Posterior cingulate gyrus (tissue), 11 donors: ENCODE results near the gene SLC66A2.

Experiments used
- DNase-seq, 10 donors: peaks; one replicate each; pipeline versions ENCODE4 v3.0.0 to v3.0.0-alpha.2; 2020 to 2021; ENCODE audit warnings: mixed read lengths in 3 of 10
- intact Hi-C: fragments of 100-400 bp; cut with DNase I; formaldehyde crosslinking; loops from one replicate; pipeline ENCODE4 v1.15.1; 2023

SLC66A2 gene

DNA sequence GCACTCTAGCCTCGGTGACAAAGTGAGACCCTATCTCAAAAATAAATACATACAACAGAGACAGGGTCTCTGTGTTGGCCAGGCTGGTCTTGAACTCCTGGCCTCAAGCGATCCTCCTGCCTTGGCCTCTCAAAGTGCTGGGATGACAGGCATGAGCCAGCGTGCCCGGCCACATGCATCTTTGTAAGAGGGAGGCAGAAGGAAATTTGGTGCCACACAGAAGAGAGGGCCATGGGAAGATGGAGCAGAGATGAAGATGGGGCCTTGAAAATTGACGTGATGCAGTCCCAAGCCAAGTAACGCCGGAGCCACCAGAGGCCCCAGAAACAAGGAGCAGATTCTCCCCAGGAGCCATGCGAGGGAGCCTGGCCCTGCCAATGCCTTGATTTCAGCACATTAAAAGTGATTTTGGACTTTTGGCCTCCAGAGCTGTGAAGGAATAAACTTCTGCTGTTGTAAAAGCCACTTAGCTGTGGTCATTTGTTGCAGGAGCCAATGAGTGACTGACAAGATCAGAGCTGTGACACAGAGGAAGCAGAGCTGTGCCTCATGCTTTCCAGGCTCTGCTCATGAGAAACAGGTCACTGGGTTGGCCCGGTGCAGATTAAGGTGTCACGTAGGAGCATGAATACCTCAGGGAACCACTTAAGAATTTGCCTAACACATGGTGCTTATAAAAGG, 2.7 kb upstream of the SLC66A2 start:
- peak in 2 of 10 donors; percentile 26 to 70 for DNase-seq
- intact Hi-C loops: loop anchor here (5.0 kb wide), 1 partner anchor 33 kb away; the partner anchor contains the start of gene TXNL4A

DNA sequence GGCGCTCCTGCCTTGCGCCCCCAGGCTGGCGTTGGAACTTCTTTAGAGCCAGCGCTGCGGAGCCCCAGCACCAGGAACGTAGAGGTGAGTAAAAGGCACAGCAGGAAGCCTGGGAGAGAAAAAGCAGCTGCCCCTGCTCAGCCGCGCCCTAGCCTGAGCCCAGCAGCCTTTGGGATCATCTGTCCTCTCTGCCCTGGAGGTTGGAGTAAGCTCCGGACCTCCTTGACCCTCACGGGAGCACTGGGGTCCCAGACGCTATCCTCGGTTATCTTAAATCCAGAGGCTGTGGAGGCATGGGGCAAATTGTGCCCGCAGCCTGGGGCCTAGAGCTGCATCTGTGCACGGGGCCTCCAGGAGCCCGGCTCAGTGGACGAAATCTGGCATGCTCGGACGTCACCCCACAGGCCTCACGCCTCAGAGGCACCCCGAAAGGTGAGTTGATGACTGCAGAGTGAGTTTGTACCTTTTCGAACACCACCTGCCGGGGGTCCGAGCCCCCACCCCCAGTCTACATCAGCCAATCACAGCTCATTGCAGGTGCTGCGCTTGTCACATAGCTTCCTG, 1.6 kb upstream of the SLC66A2 start:
- intact Hi-C loops: loop anchor here (5.0 kb wide), 1 partner anchor 34 kb away; the partner anchor contains the start of gene TXNL4A
- peak in 2 of 10 donors; percentile 76 to 82 for DNase-seq

DNA sequence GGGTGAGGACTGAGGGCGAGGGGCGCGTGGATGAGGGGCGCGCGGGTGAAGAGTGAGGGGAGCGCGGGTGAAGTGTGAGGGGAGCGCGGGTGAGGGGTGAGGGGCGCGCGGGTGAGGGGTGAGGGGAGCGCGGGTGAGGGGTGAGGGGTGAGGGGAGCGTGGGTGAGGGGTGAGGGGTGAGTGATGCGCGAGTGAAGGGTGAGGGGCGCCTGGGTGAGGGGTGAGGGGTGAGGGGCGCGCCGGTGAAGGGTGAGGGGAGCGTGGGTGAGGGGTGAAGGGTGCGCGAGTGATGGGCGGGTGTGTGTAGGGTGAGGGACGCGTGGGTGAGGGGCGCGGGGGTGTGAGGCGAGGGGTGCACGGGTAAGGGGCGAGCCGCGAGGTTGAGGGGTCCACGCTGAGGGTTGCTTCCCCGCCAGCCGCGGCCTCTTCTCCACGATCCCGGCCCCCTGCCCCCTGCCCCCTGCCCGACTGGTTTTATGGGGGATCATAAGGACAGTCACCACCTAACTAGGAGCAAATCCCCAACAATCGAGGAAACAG, 1.1 kb upstream of the SLC66A2 start:
- intact Hi-C loops: loop anchor here (5.0 kb wide), 1 partner anchor 35 kb away; the partner anchor contains the start of gene TXNL4A
- DNase-seq: peak in 2 of 10 donors; percentile 73 to 77

DNA sequence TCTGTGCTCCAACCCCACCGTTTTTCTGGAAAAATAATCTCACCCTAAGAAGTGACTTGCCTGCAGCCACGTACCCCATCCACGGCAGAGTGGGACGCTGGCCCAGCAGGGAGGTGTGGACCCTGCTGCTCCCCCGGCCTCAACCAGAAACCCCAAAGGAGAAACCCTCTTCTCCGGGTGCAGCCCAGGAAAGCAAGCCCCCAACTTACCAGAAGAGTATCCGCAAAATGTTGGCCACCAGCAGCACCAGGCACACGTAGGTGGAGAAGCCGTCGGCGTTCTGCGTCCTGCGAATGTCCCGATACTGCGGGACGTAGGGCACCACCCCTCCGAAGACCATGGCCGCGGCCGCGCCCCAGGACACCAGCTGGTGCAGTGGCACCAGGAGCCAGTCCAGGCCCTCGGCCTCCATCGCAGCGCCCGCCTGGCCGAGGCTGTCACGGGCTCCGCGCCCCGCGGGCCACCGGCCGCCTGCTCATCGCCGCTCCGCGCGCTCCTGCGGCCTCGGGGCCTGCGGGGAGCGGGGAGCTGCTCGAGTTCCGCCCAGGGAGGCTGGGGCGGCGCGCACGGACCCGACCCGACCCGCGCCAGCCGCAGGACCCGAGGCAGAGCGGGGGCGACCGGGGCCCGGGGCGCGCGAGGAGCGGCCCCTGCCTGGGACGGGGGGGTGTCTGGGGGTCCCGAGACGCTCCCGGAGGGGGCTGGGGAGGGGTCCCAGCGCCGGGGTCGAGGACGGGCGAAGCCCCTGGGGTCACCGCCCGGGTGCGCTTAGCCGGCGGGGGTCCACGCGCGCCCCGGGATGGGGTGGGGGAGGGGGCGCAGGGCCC, 725 bp downstream of the SLC66A2 start:
- intact Hi-C loops: loop anchor here (5.0 kb wide), 1 partner anchor 37 kb away; the partner anchor contains the start of gene TXNL4A
- DNase-seq: peak in 2 of 10 donors; percentile 83 to 90

DNA sequence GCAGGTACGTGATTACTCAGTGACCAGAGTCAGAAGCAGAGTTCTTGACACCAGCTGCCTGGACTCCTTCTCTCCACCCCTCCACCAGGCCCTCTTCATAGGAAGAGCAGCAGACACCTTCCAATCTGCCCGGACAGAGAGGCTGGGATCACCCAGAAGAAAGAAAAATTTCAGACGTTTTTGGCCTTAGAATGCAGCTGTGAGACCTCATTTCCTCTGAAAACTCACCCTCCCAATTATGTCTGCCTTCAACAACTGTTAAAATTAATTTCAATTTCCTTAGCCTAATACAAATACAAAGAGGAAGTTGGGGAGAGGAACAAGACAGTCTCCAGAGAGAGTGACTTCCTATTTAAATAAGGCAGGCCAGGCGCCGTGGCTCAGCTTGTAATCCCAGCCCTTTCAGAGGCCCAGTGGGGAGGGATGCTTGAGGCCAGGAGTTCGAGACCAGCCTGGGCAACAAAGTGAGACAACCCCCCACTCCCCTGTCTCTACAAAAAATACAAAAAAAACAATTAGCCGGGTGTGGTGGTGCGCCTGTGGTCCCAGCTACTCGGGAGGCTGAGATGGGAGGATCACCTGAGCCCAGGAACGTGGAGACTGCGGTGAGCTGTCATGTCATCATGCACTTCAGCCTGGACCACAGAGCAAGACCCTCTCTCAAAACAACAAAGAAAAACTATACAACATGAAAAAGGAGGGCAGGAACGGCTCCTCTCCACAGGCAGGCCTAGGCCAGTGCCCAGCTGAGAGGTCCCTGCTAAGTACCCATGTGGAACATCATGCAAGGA, 1.6 kb downstream of the SLC66A2 start:
- DNase-seq: peak in 2 of 10 donors; percentile 47 to 61
- intact Hi-C loops: loop anchor here (5.0 kb wide), 1 partner anchor 37 kb away; the partner anchor contains the start of gene TXNL4A

DNA sequence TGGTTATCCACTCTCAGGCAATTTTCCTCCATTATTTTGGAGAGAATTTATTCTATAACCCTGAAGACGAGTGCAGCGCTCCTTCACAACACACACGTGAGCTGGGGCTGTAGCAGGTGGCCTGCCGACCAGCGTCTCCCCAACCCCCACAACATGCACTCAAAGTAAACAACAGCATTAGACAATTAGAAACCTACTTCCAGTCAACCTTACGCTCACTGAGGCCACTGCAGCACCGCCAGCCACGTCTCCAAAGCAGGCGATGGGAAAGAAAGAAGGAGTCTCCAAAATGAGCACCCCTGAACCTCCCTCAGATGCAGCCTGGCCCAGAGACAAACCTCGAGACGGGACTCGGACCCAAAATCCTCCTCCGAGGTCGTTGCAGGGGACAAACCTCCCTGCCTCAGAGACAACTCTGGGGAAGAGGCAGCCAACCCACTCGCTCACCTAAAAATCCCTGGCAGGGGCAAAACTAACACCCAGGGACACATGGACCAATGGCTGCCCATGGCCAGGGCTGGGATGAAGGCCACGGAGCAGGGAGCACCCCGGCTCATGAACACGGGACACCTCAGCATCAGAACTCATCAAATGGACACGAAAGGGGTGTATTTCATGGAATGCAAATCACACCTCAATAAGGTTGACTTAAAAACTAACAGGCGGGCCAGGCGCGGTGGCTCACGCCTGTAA, 2.6 kb downstream of the SLC66A2 start:
- intact Hi-C loops: no loop called here
- peak in 2 of 10 donors; percentile 50 to 62 for DNase-seq

DNA sequence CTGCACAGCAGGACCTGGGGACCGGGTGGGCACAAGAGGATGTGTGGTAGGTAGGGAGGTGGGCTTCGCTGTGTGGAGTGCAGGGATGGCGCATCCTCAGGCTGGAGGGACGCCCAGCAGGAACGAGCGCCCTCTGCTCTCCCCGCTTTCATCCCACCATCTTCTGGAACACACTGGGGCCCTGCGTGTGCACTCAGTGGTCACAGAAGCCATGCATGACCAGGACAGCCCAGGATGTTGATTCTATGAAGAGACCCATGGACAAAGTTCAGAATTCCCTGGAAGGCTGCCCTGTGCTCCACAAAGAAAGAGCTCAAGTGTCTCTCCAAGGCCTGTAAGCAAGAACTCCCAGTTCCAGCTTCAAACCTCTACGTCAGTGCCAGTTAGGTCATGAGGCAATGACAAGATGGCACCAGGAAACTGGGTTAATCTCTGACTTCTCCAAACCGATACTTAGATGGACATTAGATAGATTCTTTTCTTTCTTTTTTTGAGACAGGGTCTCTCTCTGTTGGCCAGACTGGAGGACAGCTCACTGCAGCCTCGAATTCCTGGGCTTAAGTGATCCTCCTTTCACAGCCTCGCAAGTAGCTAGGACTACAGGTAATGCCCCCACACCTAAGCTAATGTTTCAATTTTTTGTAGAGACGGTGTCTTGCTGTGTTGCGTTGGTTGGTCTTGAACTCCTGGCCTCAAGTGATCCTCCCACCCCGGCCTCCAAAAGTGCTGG, 3.4 kb downstream of the SLC66A2 start:
- peak in 2 of 10 donors; percentile 25 to 61 for DNase-seq
- intact Hi-C loops: no loop called here

DNA sequence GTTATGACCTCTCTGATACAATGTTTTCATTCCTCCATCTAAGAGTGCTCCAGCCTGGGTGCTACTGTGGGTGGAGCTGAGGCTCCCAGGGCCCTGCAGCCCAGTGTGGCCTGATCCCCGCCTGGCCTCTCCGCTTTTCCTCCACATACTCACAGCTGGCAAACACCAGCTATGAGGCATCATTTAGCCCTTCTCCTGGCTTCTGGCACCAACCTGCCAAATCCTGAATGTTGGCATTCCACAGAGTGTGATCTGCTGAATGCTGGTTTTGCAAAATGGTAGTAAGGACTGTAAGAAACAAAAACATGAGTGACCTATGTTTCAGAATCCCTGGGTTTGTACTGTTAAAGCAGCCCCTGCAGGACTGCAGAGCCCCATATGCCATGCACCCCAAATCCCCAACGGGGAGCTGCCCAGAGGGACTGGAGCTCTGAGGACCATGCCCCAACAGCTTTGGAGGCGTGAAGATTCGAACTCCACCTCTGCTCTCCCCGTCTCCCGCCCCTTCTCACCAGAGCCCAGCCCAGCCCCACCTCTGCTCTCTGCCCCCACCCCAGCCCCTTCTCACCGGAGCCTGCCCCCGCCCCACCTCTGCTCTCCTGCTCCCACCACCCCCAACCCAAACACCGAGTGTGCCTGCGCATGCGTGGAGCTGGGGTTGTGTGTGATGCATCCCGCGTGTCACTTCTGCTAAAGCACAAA, 4.2 kb downstream of the SLC66A2 start:
- intact Hi-C loops: no loop called here
- peak in 2 of 10 donors; percentile 55 to 59 for DNase-seq

DNA sequence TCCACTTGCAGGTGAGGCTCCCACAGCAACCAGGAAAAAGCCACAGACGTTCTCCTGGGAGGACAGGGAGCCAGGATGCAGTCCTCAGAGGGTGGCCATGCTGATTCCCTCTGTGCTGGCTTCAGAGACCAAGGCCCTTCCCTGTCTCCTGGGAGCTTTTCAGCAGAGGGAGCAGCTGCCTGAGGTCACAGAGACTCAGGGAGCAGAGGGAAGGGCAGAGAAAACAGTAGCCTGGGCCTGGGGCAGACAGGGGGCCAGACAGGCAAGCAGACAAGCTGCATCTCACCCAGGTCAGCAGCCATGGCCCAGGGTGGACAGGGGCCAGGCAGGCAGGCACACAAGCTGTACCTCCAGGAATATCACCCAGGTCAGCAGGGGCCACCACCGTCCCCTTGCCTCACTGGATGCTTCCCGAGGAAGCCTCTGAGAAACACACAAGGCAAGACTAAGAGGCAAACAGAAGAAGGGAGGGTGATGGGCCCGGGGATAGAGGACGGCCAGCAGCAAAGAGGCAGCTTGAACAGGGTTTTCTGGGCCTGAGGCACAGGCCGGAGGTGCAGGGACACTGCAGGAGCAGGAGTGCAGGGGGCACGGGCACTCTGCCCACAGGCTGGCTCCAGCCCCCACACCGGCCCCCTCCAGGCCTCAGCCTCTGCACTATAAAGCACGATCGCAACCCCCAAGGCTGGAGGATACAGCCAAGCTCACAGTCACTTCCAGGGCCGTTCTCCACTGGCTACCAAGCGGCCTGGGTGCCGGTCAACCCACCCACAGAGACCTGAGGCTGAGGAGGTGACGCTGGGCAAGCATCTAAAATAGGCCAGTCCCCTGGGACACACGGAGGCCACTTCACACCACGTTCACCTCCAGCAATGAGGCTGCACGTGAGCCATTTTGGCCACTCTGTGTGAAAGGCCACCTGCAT, 6.1 kb downstream of the SLC66A2 start:
- intact Hi-C loops: no loop called here
- peak in 4 of 10 donors; percentile 5 to 79 (median 70) for DNase-seq

DNA sequence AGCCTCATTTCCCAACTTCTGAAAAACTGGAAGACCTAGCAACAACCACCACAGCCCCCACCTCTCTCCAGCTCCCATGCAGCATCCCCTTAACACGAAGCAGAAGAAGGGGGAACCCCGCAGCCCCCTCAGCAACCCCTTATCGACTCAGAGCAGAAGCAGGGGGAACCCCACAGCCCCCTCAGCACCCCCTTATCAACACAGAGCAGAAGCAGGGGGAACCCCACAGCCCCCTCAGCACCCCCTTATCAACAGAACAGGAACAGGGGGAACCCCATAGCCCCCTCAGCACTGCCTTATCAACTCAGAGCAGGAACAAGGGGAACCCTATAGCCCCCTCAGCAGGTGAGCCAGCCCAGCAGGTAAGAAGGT, 6.7 kb downstream of the SLC66A2 start:
- intact Hi-C loops: no loop called here
- DNase-seq: peak in 1 of 10 donors; percentile 52

DNA sequence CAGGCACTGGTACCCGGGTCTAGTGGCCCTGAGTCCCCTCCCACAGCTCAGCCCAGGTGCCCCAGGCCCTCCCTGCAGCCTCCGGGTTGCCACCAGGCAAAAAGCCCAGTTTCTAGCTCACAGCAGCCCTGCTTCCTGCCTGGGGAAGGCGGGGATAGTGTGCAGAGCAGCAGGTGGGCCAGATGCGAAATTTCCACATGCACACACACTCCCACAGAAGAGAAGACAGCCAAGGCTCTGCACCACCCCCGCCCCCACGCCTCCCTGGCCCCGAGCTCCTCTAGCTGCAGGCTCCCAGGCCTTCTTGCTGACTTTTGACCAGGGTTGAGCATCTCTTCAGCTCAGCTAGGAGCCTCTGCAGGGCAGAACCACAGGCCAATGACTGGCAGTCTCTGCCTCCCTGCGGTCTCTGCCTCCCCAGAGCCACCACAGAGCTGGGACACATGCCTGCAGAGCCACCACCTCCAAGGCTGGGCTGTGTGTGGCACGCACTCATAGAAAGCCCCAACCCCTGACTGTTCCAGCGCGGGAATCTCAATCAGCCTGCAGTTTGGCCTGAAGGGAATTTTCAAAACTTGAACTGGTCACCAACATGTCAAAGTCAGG, 7.2 kb downstream of the SLC66A2 start:
- DNase-seq: peak in 6 of 10 donors; percentile 4 to 91 (median 76)
- intact Hi-C loops: no loop called here

DNA sequence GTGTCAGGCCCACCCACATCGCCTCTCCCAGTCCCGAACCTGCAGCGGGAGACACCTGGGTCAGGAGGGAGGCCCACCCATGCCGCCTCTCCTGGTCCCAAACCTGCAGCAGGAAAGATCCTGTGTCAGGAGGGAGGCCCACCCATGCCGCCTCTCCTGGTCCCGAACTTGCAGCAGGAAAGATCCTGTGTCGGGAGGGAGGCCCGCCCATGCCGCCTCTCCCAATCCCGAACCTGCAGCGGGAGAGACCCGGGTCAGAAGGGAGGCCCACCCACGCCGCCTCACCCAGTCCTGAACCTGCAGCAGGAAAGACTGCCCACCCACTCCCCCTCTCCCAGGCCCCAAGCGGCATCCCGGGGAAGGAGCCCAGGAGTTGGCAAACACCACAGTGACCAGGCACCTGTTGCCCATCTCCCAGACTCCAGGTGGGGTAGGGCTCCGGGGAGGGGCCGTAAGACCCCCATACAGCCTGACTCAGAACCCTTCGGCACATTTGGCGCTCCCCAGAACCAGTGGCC, 7.8 kb downstream of the SLC66A2 start:
- intact Hi-C loops: no loop called here
- DNase-seq: peak in 3 of 10 donors; percentile 4 to 71 (median 65)

DNA sequence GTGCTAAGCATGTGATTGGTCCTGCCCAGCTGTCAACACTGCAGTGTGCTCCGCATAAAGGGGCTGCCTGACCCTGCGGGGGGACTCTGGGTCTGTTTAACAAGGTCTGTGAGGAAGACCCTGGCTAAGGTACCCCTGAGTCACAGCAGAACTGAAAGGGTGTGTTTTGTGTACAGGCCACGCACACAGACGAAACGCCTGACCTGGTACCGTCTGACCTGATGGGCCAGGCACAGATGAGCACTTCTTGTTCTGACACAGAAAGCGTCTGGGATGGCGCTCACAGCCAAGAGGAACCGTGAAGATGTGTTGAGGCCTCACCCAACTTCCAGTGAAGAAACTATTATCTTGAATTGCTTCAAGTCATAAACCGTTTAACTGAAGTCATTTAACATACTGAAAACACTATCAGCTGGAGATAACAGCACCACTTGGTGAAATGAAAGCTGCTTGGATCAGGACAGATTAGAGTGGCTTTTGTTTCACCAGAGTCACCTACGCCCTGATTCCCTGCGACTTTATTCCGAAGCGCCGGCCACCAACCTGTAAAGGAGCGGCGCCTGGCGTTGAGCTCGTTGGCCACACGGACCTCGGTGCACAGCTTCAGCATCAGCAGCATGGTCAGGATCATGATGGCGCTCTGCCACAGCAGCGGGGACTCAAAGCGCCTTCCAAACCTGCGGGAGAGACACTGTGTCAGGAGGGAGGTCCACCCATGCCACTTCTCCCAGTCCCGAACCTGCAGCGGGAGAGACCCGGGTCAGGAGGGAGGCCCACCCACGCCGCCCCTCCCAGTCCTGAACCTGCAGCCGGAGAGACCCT, 8.5 kb downstream of the SLC66A2 start:
- peak in 3 of 10 donors; percentile 2 to 62 (median 52) for DNase-seq
- intact Hi-C loops: no loop called here

DNA sequence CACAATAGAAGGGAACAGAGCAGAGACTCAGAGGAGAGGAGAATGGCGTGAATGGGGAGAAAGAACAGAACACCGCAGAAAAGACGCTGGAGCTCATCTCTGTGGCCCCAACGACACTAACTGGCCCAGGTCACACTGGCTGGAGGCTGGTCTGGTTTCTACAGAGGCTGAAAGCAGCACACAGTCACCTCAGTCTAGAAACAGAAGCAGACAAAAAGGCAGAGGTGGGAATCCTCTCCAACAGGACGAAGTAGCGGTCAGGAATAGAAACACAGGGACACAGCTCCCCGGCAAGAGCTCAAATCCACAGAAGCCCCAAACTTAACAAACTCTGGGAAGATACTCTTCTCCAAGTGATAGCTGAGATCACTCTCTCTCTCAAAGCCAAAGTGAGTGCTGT, 9.2 kb downstream of the SLC66A2 start:
- peak in 1 of 10 donors; percentile 32 for DNase-seq
- intact Hi-C loops: no loop called here

DNA sequence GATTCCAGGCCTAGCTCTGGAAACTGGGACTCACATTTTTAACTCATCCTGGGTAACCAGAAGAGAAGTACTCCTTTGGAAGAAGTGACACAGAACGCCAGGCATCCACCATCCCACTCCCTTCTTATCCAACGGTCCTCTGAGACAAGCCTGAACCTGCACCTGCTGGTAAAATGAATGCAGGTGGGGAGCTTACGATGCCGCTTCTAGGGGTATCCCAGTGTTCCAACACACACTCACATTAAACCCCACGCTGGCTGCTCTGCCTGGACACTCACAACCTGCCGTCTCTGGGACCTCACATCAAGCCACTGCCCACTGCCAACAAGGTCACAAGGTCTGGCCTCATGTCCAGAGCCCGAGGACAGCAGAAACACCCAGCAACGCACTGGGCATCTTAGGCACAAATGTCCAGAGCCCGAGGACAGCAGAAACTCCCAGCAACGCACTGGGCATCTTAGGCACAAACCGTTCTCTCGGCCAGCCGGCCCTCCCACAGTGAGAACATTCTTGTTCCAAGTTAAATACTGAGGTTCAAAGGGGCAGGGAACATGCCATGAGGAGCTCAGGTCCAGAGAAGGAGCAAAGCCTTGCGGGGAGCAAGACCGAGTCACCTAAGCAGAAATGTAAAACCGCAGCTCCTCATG, 9.9 kb downstream of the SLC66A2 start:
- intact Hi-C loops: no loop called here

More for the DNA sequence above, 9.9 kb downstream of the SLC66A2 start:
- peak in 5 of 10 donors; percentile 11 to 81 (median 28) for DNase-seq
